PC-9 (cell line): Measurements from ENCODE around the gene SIGMAR1. TPM values are rescaled to one million over a fixed set of nuclear protein-coding genes. Genes with fewer than 3 reads are reported as not detected.

Experiments used
- BruUV-seq: library from RNA; stranded (reverse); fragments of 400-500 nt; replicated peaks from 2 replicates; lab custom pipeline; 2021; lab: Mats Ljungman, UMichigan
- CTCF ChIA-PET: fragments of 300-600 bp; sonication (Branson Sonifier 250); formaldehyde crosslinking; loops from one replicate; lab custom pipeline; 2022; ENCODE audit warnings: antibody characterized with exemption; lab: Charles Lee
- POLR2A ChIA-PET: fragments of 300-600 bp; sonication (Branson Sonifier 250); formaldehyde crosslinking; loops from one replicate; lab custom pipeline; 2022; ENCODE audit warnings: antibody characterized with exemption; ENCODE audit not compliant: unreplicated experiment; lab: Charles Lee
- DNase-seq, 2 experiments: peaks; one replicate each; pipeline versions ENCODE4 v3.0.0 to v3.0.0-alpha.2; 2015 to 2022; ENCODE audit warnings: mixed read lengths in 1 of 2
- H2AFZ ChIP-seq: fragments of 200-600 bp; sonication (generic); 2 replicates; pipeline ENCODE4 v1.8.1; 2017; ENCODE audit warnings: antibody characterized with exemption
- H3F3A ChIP-seq: fragments of 200-600 bp; sonication (generic); 2 replicates; pipeline ENCODE4 v1.8.1; 2017; ENCODE audit warnings: antibody characterized with exemption, mild to moderate bottlenecking, low read depth; ENCODE audit not compliant: insufficient read depth
- H3K27ac ChIP-seq: fragments of 200-600 bp; sonication (generic); 2 replicates; pipeline ENCODE4 v1.6.1; 2016; ENCODE audit warnings: mixed run types
- H3K27me3 ChIP-seq: fragments of 200-600 bp; sonication (generic); 2 replicates; pipeline ENCODE4 v1.6.1; 2016; ENCODE audit warnings: low read depth, mixed run types; ENCODE audit not compliant: insufficient read depth
- H3K36me3 ChIP-seq: fragments of 200-600 bp; sonication (generic); 2 replicates; pipeline ENCODE4 v1.6.1; 2016; ENCODE audit warnings: low read depth, mixed run types
- H3K4me1 ChIP-seq: fragments of 200-600 bp; sonication (generic); replicated peaks from 2 replicates; pipeline ENCODE4 v1.6.1; 2016; ENCODE audit warnings: mixed run types; ENCODE audit not compliant: insufficient read depth
- H3K4me2 ChIP-seq: fragments of 200-600 bp; sonication (generic); 2 replicates; pipeline ENCODE4 v1.6.1; 2017; ENCODE audit warnings: mixed run types
- H3K4me3 ChIP-seq: fragments of 200-600 bp; sonication (generic); 2 replicates; pipeline ENCODE4 v1.6.1; 2016; ENCODE audit warnings: mixed run types
- H3K79me2 ChIP-seq: fragments of 200-600 bp; sonication (generic); 2 replicates; pipeline ENCODE4 v1.6.1; 2017; ENCODE audit warnings: low read depth, mixed run types
- H3K9me2 ChIP-seq: fragments of 200-600 bp; sonication (generic); 2 replicates; pipeline ENCODE4 v1.8.1; 2017; ENCODE audit warnings: mild to moderate bottlenecking; ENCODE audit not compliant: insufficient read depth
- H3K9me3 ChIP-seq: fragments of 200-600 bp; sonication (generic); 2 replicates; pipeline ENCODE4 v1.8.1; 2016; ENCODE audit warnings: low read depth; ENCODE audit not compliant: insufficient read depth
- H4K20me1 ChIP-seq: fragments of 200-600 bp; sonication (generic); 2 replicates; pipeline ENCODE4 v1.8.1; 2017; ENCODE audit not compliant: insufficient read depth
- EZH2 ChIP-seq: fragments of 200-600 bp; sonication (generic); IDR thresholded peaks from 2 replicates; pipeline ENCODE4 v1.8.0; 2017; ENCODE audit warnings: antibody characterized with exemption, low read depth
- intact Hi-C: fragments of 100-400 bp; cut with micrococcal nuclease; formaldehyde crosslinking; loops from one replicate; pipeline ENCODE4 v1.10.0; 2022; ENCODE audit not compliant: unreplicated experiment
- total RNA-seq: library from RNA; stranded (reverse); gene quantifications from 2 replicates; pipeline ENCODE4 v1.2.3, GENCODE V29; 2021
- TF ChIP-seq, protein P1 (sequence below): fragments of 200-600 bp; sonication (generic); conservative IDR thresholded peaks from 2 replicates; pipeline ENCODE4 v1.6.1; 2017; ENCODE audit warnings: mixed run types, antibody characterized with exemption, mild to moderate bottlenecking, moderate library complexity

SIGMAR1 gene
- total RNA-seq, 1 experiment from 2014 or later: 57.9 TPM

- TF ChIP-seq, protein P1, sequence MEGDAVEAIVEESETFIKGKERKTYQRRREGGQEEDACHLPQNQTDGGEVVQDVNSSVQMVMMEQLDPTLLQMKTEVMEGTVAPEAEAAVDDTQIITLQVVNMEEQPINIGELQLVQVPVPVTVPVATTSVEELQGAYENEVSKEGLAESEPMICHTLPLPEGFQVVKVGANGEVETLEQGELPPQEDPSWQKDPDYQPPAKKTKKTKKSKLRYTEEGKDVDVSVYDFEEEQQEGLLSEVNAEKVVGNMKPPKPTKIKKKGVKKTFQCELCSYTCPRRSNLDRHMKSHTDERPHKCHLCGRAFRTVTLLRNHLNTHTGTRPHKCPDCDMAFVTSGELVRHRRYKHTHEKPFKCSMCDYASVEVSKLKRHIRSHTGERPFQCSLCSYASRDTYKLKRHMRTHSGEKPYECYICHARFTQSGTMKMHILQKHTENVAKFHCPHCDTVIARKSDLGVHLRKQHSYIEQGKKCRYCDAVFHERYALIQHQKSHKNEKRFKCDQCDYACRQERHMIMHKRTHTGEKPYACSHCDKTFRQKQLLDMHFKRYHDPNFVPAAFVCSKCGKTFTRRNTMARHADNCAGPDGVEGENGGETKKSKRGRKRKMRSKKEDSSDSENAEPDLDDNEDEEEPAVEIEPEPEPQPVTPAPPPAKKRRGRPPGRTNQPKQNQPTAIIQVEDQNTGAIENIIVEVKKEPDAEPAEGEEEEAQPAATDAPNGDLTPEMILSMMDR: no peak
- TF ChIP-seq EZH2: no peak
- H3K4me2 ChIP-seq: no peak overlapping the region
- H2AFZ ChIP-seq: no peak overlapping the region
- ChIA-PET CTCF (no interaction called here), POLR2A (no interaction called here)
- no peaks in the 10 kb centered on the region for H3F3A ChIP-seq
- H3K9me2 ChIP-seq: no peaks in the 10 kb centered on the region
- BruUV-seq: no TSS peak
- DNase-seq: no peak
- H3K79me2 ChIP-seq: no peaks in the 10 kb centered on the region
- H3K4me3 ChIP-seq: no peak overlapping the region
- H3K27me3 ChIP-seq: no peaks in the 10 kb centered on the region; the same call in 1 of the 2 replicates
- H3K36me3 ChIP-seq: no peaks in the 10 kb centered on the region
- H4K20me1 ChIP-seq: no peaks in the 10 kb centered on the region
- H3K4me1 ChIP-seq: no peaks in the 10 kb centered on the region
- intact Hi-C loops: loop anchor here (5.0 to 10.0 kb wide), 2 partner anchors 99 to 346 kb away; no protein-coding TSS in a partner anchor
- no peaks in the 10 kb centered on the region for H3K9me3 ChIP-seq
- H3K27ac ChIP-seq: no peak overlapping the region
Observed at GRCh38 chr9:34600908-34601307, 36.7 kb downstream of the SIGMAR1 start.

- no peak overlapping the region for H3K4me3 ChIP-seq
- H3K27me3 ChIP-seq: peaks cover 4% of the 10 kb centered on the region; the same call in 1 of the 2 replicates
- ChIA-PET CTCF (no interaction called here), POLR2A (no interaction called here)
- DNase-seq: no peak
- no peaks in the 10 kb centered on the region for H3F3A ChIP-seq
- intact Hi-C loops: no loop called here
- H4K20me1 ChIP-seq: no peaks in the 10 kb centered on the region
- no TSS peak for BruUV-seq
- no peaks in the 10 kb centered on the region for H3K9me3 ChIP-seq
- H3K79me2 ChIP-seq: no peaks in the 10 kb centered on the region
- no peak overlapping the region for H2AFZ ChIP-seq
- no peaks in the 10 kb centered on the region for H3K9me2 ChIP-seq
- H3K27ac ChIP-seq: no peak overlapping the region
- H3K36me3 ChIP-seq: no peaks in the 10 kb centered on the region
- no peaks in the 10 kb centered on the region for H3K4me1 ChIP-seq
- TF ChIP-seq, protein P1: no peak
- TF ChIP-seq EZH2: no peak
- no peak overlapping the region for H3K4me2 ChIP-seq
Observed at GRCh38 chr9:34599546-34599945, 38.0 kb downstream of the SIGMAR1 start.

DNA sequence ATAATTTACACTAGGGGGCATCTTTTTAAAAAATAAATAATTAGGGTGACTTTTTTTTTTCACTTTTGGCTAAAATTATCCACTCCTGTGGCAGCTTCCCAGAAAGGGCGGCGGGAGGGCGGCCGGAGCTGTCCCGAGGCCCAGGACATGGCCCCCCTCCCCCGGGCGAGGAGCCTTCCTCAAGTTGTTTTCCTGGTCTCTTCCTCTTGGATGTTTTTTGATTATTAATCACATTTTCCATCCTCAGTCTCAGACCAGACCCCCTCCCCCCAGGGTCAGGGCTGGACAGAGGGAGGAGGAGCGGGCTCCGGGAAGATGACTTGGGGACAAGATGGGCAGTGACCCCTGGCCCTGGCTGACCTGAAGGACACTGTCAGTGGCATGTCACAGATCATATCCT is 43.4 kb downstream of the SIGMAR1 start:
- Histone ChIP-seq H4K20me1 (no peaks in the 10 kb centered on the region), H3K4me2 (no peak overlapping the region), H2AFZ (no peak overlapping the region), H3K4me3 (no peak overlapping the region), H3K4me1 (no peaks in the 10 kb centered on the region), H3K9me3 (no peaks in the 10 kb centered on the region), H3K36me3 (no peaks in the 10 kb centered on the region), H3F3A (no peaks in the 10 kb centered on the region), H3K27me3 (peaks cover 11% of the 10 kb centered on the region), H3K27ac (no peak overlapping the region), H3K9me2 (no peaks in the 10 kb centered on the region), H3K79me2 (no peaks in the 10 kb centered on the region)
- DNase-seq: no peak
- TF ChIP-seq, protein P1: no peak
- no peak for TF ChIP-seq EZH2
- ChIA-PET POLR2A (no interaction called here), CTCF (no interaction called here)
- no TSS peak for BruUV-seq
- intact Hi-C loops: no loop called here
